Kasumi-1 (cell line): ENCODE measurements around the gene OLFM1.

Experiments used
- DNase-seq, 2 experiments: peaks; one replicate each; lab custom pipeline; 2025; lab: John Stamatoyannopoulos, UW

Gene OLFM1

DNA sequence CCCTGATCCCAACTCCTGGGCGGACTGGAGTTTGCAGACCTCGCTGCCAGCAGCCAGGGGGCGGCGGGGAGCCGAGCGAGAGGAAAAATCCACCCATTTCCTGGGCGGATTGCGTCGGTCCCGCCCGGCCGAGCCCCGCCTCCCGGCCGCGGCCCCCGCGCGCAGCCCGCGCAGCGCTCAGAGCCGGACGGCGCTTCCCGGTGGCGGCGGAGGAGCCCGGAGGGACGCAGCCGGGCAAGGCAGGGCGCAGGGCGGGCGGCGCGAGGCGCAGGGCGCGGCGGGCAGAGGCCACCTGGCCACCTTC, at the start of gene OLFM1:
Gene OLFM1, plus strand, starts transcription at position 180 of the 304 bp plus-strand sequence. CDS start 322 bp downstream, outside the sequence.
- no peak for DNase-seq

DNA sequence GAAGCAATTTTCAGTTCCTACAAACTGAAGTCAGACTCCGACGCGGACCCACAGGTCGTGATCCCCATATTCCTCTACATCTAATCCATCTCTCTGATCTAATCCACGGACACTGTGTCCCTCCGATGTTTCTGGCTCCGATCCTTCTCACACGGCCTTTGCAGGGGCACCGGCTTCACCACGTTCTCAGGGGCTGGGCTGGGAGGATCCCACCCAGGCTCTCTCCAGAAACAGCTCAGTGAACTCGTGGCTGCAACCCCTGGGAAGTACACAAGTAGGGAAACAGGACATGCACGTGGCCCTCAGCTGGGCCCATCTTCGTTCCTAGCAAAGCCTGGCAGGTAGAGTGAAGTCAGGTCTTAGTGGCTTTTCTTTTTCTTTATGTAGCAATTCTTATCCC, 49.1 kb upstream of the OLFM1 start:
- no peak for DNase-seq

DNA sequence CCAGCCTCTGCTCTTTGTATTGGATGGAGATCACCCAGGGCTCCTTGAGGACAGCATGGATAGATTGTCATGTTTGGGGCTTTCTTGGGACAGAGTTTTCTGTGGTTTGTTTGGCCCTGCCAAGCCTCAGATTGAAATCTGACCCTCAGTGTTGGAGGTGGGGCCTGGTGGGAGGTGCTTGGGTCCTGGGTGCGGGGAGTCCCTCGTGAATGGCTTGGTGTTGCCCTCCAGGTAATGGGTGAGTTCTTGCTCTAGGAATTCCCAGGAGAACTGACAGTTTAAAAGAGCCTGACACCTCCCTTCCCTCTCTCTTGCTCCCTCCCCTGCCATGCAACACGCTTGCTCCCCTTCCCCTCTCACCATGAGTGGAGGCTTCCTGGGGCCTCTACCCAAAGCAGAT, 48.6 kb upstream of the OLFM1 start:
- DNase-seq, result no peak

DNA sequence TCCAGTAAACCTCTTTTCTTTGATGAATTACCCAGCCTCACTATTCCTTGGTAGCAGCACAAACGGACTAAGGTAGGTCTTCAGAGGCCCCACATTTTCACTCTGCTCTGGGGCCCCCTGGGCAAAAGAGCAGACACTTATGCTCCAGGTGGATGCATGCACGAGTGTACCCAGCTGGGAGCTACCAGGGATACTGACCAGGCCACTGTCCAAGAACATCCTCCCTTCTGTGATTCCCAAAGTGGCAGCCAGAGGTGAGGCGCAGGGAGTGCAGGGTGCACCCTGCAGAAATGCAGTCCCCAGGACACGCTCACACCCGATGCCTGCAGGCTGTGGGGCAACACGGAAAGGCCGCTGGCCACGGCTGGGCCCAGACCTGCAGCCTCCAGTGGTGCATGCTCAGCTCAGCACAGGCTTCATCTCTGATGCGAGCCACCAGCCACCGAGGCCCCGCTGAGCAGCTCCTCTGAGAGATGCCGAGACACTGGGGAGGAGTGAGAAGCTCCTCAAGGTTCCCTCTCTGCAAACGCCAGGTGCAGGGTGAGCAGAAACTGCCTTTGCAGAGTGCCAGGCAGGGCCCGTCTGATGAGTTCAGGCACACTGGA, 48.1 kb upstream of the OLFM1 start:
- no peak for DNase-seq

DNA sequence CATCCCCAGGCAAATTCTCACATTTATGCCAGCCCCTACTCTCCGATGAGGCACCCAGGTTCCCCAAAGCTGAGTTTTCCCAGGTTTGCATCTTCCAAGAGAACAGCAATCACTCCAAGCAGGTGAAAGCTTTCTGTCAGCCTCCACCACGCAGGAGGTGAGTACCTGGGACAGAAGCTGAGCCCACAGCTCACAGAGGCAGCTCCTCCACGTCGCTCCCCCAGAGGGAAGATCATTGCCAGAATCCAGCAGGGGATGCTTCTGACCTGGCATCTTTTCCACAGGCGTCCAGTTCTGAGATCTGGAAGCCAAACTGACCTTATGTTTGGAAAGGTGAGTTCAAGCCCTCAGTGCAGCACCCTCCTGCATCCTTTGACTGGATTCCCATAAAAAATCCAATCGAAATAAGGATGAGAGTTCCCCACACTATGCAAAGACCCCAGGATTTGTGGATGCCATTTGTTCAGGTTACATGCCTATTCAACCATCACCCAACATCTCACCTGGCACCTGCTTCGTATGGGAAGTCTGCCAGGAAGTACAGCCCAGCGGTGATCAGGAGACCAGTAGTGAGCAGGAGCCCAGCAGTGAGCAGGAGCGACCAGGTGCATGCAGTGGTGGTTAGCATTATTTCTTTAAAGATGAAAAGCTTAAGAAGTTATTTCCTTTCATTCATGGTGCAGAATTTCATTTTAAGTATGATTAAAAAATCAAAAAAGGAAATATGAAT, 47.4 kb upstream of the OLFM1 start:
- no peak for DNase-seq

DNA sequence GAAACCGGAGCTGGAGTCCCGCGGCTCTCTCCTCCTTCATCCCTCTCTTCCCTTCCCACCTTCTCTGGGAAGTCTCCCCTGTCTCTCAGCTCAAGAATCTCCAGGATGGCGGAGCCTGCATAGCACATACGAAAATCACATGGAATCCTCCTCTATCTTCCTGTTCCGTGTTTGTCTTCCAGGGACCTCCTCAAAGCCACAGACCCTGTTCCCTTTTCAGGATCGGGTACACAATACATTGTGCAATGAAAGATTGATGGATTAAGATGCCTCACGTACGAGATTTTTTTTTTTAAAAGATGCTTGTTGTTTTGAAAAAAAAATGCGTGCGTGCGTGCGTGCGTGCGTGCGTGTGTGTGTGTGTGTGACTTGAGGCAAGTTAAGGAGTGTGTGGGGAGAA, 46.6 kb upstream of the OLFM1 start:
- no peak for DNase-seq

GRCh38 chr9:135043345-135043744, 44.1 kb upstream of the OLFM1 start:
- DNase-seq, result no peak

DNA sequence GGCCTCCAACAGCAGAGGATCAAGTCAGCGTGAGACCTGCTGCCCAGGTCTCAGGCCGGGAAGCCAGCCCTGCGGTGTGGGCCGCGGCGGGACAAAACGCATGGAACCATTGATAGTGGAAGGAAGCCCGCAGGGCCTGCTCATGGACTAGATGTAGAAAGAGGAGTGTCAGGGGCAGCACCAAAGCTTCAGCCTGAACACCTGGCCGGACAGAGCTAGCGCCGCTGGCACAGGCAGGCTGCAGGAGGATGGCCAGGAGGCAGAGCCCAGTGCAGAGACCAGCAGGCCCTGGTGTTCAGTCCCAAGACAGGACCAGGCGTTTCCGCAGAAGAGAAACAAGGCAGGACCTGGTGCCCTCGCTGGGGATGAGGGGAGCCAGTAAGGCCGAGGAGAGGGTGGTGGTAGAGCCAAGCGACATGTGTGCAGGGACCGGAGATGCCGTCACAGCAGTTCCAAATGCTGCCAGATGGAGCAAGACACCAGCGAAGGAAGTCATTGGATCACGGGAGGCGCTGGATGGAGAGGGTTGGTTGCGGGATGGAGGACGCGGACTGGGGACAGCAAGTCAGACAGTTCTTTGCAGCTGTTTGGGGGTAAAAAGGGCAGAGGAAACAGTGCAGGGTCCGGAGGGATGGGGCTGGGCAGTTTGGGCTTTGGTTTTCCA, 42.1 kb upstream of the OLFM1 start:
- no peak for DNase-seq

DNA sequence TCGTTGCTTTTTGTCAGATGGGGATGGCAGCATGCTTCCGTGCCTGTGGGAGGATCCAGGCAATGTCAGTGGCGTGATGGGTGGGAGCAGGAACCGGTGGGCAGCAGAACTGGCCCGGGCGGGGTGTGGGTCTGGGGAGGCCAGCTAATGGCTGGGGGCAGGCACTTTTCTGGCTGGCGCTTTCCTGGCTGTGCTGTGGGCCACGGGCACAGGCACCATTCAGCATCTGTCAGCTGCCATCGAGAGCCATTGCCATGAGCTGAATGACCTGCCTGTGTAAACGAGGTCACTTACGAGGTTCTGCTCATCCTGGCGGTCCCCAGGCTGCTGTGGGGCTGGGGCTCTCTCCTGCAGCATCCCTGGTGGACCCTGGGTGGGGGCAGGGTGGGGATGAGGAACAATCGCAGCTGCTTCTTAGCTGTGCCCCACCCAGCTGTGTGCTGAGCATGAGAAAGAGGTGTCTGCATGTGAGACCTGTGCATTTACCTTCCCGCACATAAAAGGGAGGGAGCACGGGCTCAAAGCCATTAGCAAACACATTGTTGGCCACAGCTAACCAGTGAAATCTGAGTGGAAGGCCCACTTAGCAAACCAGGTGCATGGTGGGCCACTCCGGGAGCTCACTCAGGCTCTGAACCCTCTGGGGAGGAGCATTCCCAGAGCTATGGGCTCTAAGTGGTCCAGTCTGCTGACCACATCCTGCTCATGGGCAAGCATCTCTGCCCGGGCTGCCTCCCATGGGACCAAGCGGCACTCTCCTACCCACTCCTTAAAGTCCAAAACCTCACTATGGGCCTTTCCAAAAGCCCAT, 41.3 kb upstream of the OLFM1 start:
- DNase-seq, result no peak

GRCh38 chr9:135046739-135047350, 40.6 kb upstream of the OLFM1 start:
- DNase-seq, result no peak

DNA sequence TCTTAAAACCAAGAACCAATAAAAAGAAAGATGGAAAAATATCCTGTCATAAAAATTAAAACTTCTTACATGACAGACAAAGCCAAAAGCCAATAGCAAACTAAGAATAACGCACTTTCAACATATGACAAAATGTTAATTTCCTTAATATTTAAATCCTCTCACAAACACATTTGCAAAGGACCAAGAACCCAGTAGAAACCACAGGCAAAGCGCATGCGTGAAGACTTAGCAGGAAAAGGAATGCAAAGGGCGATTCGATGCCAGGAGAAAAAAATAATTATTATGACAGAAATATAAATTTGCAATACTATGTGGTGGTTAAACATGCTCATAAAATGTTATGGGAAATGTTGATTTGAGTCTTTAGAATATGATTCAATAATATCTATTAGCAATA, 39.9 kb upstream of the OLFM1 start:
- DNase-seq, result no peak

DNA sequence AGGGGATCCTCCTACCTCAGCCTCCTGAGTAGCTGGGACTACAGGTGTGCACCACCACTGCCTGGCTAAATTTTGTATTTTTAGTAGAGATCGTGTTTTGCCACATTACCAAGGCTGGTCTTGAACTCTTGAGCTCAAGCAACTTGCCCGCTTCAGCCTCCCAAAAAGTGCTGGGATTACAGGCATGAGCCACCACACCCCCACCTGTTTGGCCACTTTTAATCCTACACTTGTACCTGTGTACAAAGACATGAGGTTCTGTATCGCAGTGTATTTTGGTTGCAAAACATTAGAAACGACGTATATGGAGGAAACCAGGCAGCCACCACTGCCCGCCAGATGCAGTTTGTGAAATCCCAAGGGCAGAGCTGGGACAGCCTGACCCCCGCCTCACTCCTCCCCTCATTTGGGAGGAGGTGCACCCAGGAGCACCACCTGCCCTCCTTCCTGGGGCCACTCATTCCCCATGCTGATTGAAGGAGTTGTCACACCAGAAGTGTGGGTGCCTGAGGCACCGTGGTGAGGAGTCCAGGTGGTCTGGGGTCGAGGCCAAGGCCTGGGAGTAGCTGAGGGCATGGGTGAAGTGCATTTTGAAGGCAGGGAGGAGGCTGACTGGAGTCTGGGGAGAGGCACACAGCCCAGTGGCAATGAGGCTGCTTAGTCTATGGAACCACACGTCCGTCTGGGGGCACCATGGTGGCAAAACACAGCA, 39.3 kb upstream of the OLFM1 start:
- DNase-seq, result no peak

- DNase-seq, result no peak
Measured at GRCh38 chr9:135048758-135049444, 38.6 kb upstream of the OLFM1 start.

GRCh38 chr9:135049460-135049859, 38.0 kb upstream of the OLFM1 start:
- DNase-seq, result no peak

GRCh38 chr9:135050072-135050990, 37.1 kb upstream of the OLFM1 start:
- no peak for DNase-seq

GRCh38 chr9:135051316-135052038, 36.0 kb upstream of the OLFM1 start:
- no peak for DNase-seq

GRCh38 chr9:135053133-135053532, 34.3 kb upstream of the OLFM1 start:
- DNase-seq, result no peak

DNA sequence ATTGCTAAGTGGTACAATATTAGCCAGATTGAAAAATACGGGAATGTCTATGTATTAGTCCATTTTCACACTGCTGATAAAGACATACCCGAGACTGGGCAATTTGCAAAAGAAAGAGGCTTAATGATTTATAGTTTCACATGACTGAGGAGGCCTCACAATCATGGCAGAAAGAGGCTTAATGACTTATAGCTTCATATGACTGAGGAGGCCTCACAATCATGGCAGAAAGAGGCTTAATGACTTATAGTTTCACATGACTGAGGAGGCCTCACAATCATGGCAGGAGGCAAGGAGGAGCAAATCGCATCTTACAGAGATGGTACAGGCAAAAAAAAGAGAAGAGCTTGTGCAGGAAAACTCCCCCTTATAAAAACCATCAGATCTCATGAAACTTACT, 32.3 kb upstream of the OLFM1 start:
- DNase-seq, result no peak

GRCh38 chr9:135056541-135056940, 30.9 kb upstream of the OLFM1 start:
- DNase-seq, result no peak
